GM23338 (cell line): ENCODE measurements around the gene C1QTNF9. TPM values are rescaled to one million over a fixed set of nuclear protein-coding genes. Genes with fewer than 3 reads are reported as not detected.
A peak's percentile ranks its signal among the peaks of the same experiment; 100 is the strongest.

Source experiments
- ATAC-seq: fragments of 200-7000 bp; cut with Tn5 transposase; 3 replicates; pipeline ENCODE4 v1.9.1; 2020
- DNase-seq: peaks from one replicate; pipeline ENCODE4 v3.0.0-alpha.2; 2015; ENCODE audit warnings: low spot score
- H2AFZ ChIP-seq: fragments of 200-600 bp; sonication (generic); 2 replicates; pipeline ENCODE4 v1.8.0; 2016; ENCODE audit warnings: antibody characterized with exemption, mild to moderate bottlenecking, moderate library complexity
- H3F3A ChIP-seq: fragments of 200-600 bp; sonication (generic); replicated peaks from 2 replicates; pipeline ENCODE4 v1.8.0; 2017; ENCODE audit warnings: antibody characterized with exemption, mixed run types, low read depth
- H3K27ac ChIP-seq: fragments of 200-600 bp; sonication (generic); 2 replicates; pipeline ENCODE4 v1.6.1; 2016; ENCODE audit warnings: low read depth
- H3K27me3 ChIP-seq: fragments of 200-600 bp; sonication (generic); 2 replicates; pipeline ENCODE4 v1.8.0; 2016; ENCODE audit warnings: mild to moderate bottlenecking, mixed run types, moderate library complexity; ENCODE audit not compliant: insufficient read depth
- H3K36me3 ChIP-seq: fragments of 200-600 bp; sonication (generic); 2 replicates; pipeline ENCODE4 v1.8.0; 2016; ENCODE audit warnings: mild to moderate bottlenecking; ENCODE audit not compliant: insufficient read depth
- H3K4me1 ChIP-seq: fragments of 200-600 bp; sonication (generic); 2 replicates; pipeline ENCODE4 v1.8.0; 2016; ENCODE audit warnings: mild to moderate bottlenecking, moderate library complexity; ENCODE audit not compliant: insufficient read depth
- H3K4me2 ChIP-seq: fragments of 200-600 bp; sonication (generic); 2 replicates; pipeline ENCODE4 v1.7.1; 2017; ENCODE audit warnings: mixed run types
- H3K4me3 ChIP-seq: fragments of 200-600 bp; sonication (generic); 2 replicates; pipeline ENCODE4 v1.6.1; 2016; ENCODE audit warnings: mixed run types
- H3K79me2 ChIP-seq: fragments of 200-600 bp; sonication (generic); replicated peaks from 2 replicates; pipeline ENCODE4 v1.8.0; 2017; ENCODE audit warnings: mild to moderate bottlenecking; ENCODE audit not compliant: insufficient read depth
- H3K9me2 ChIP-seq: fragments of 200-600 bp; sonication (generic); 2 replicates; pipeline ENCODE4 v1.8.0; 2017; ENCODE audit not compliant: insufficient read depth
- H4K20me1 ChIP-seq: fragments of 200-600 bp; sonication (generic); replicated peaks from 2 replicates; pipeline ENCODE4 v1.8.0; 2017; ENCODE audit warnings: mild to moderate bottlenecking; ENCODE audit not compliant: insufficient read depth
- H3K27ac Mint-ChIP-seq: 2 replicates; pipeline ENCODE4 v1.8.0; 2020; ENCODE audit warnings: inconsistent platforms, mild to moderate bottlenecking, moderate library complexity, mixed read lengths
- H3K27me3 Mint-ChIP-seq: 3 replicates; pipeline ENCODE4 v1.8.0; 2022; ENCODE audit warnings: low read depth, mild to moderate bottlenecking, moderate library complexity, mixed read lengths, inconsistent platforms; ENCODE audit not compliant: insufficient read depth, poor library complexity
- H3K36me3 Mint-ChIP-seq: 3 replicates; pipeline ENCODE4 v1.8.0; 2021; ENCODE audit warnings: low read depth, mild to moderate bottlenecking, inconsistent platforms, moderate library complexity, mixed read lengths
- H3K4me1 Mint-ChIP-seq: 3 replicates; pipeline ENCODE4 v1.8.0; 2020; ENCODE audit warnings: mild to moderate bottlenecking, inconsistent platforms, mixed read lengths
- H3K4me3 Mint-ChIP-seq: 3 replicates; pipeline ENCODE4 v1.8.0; 2021; ENCODE audit warnings: moderate library complexity, mild to moderate bottlenecking, inconsistent platforms, mixed read lengths
- H3K9me3 Mint-ChIP-seq: 3 replicates; pipeline ENCODE4 v1.8.0; 2020; ENCODE audit warnings: moderate library complexity, mild to moderate bottlenecking, inconsistent platforms, mixed read lengths
- CREB1 ChIP-seq: fragments of 250-450 bp; sonication (Bioruptor Pico); IDR thresholded peaks from 2 replicates; pipeline ENCODE4 v1.5.0; 2020; ENCODE audit warnings: low read depth, mild to moderate bottlenecking, moderate library complexity
- CTCF ChIP-seq, 2 experiments: fragments of 200-600 bp in 1 of 2; sonication (generic) in 1 of 2; conservative IDR thresholded peaks; 2 replicates each; pipeline versions ENCODE4 v1.5.1 to v1.6.1; 2016 to 2017; ENCODE audit warnings: antibody characterized with exemption in 2 of 2, low read depth in 2 of 2, mild to moderate bottlenecking in 2 of 2, moderate library complexity in 1 of 2
- ETS1 ChIP-seq: IDR thresholded peaks from 2 replicates; pipeline ENCODE4 v1.6.1; 2016; ENCODE audit warnings: antibody characterized with exemption
- EZH2 ChIP-seq: fragments of 200-600 bp; sonication (generic); IDR thresholded peaks from one replicate; pipeline ENCODE4 v1.8.0; 2017; ENCODE audit warnings: antibody characterized with exemption, mild to moderate bottlenecking, low read depth; ENCODE audit not compliant: unreplicated experiment
- EZH2phosphoT487 ChIP-seq: fragments of 200-600 bp; sonication (generic); IDR thresholded peaks from one replicate; pipeline ENCODE4 v1.8.1; 2018; ENCODE audit warnings: antibody characterized with exemption; ENCODE audit not compliant: unreplicated experiment
- JUNB ChIP-seq: IDR thresholded peaks from one replicate; pipeline ENCODE4 v1.6.1; 2016; ENCODE audit warnings: antibody characterized with exemption; ENCODE audit not compliant: unreplicated experiment
- NANOG ChIP-seq: IDR thresholded peaks from 2 replicates; pipeline ENCODE4 v1.6.1; 2016; ENCODE audit warnings: antibody characterized with exemption, borderline replicate concordance
- POLR2AphosphoS5 ChIP-seq: IDR thresholded peaks from 2 replicates; pipeline ENCODE4 v1.6.1; 2016; ENCODE audit warnings: antibody characterized with exemption, low read depth
- REST ChIP-seq: IDR thresholded peaks from one replicate; pipeline ENCODE4 v1.6.1; 2018; ENCODE audit warnings: antibody characterized with exemption; ENCODE audit not compliant: unreplicated experiment
- STAT1 ChIP-seq: IDR thresholded peaks from one replicate; pipeline ENCODE4 v1.6.1; 2016; ENCODE audit warnings: antibody characterized with exemption; ENCODE audit not compliant: unreplicated experiment
- ZNF114 ChIP-seq: fragments of 250-450 bp; sonication (Bioruptor Pico); IDR thresholded peaks from 2 replicates; pipeline ENCODE4 v1.5.0; 2020; ENCODE audit warnings: mild to moderate bottlenecking, moderate library complexity
- ZNF331 ChIP-seq: fragments of 250-450 bp; sonication (Bioruptor Pico); IDR thresholded peaks from 2 replicates; pipeline ENCODE4 v1.5.0; 2020; ENCODE audit warnings: low read depth, mild to moderate bottlenecking, moderate library complexity
- ZNF462 ChIP-seq: fragments of 250-450 bp; sonication (Bioruptor Pico); IDR thresholded peaks from 2 replicates; pipeline ENCODE4 v1.5.0; 2020; ENCODE audit warnings: mild to moderate bottlenecking, moderate library complexity
- polyA plus RNA-seq: library from polyadenylated mRNA; unstranded; fragments of >200 nt; fragmentation: Nextera tagmentation; extraction: Ambion mirVana; gene quantifications from 2 replicates; pipeline ENCODE4 v1.2.1, GENCODE V29; 2016
- total RNA-seq: library from RNA; depleted of rRNA; stranded (reverse); fragments of >200 nt; shearing (Covaris generic); gene quantifications from 2 replicates; pipeline ENCODE4 v1.2.3, GENCODE V29; 2014

The C1QTNF9 gene
- total and polyA plus RNA-seq, 2 experiments from 2014 or later = not detected

GRCh38 chr13:24284889-24285565 lies 24.4 kb upstream of the C1QTNF9 start:
- DNase-seq (no peak), ATAC-seq (no peak)
- H3K4me2 ChIP-seq = no peak overlapping the region

More at GRCh38 chr13:24284889-24285565, 24.4 kb upstream of the C1QTNF9 start:
- H3K9me2 ChIP-seq = no peaks in the 10 kb centered on the region
- H3K36me3 ChIP-seq = peaks cover 9% of the 10 kb centered on the region; the same call in 1 of the 2 replicates
- no peaks in the 10 kb centered on the region; the same call in 2 of the 3 replicates for H3K4me1 Mint-ChIP-seq
- peaks cover 23% of the 10 kb centered on the region for H3K36me3 Mint-ChIP-seq
- no peaks in the 10 kb centered on the region for H4K20me1 ChIP-seq
- H3K27ac ChIP-seq = no peak overlapping the region
- H2AFZ ChIP-seq = no peak overlapping the region
- no peaks in the 10 kb centered on the region for H3K9me3 Mint-ChIP-seq
- H3K4me1 ChIP-seq = no peaks in the 10 kb centered on the region
- no peak for TF ChIP-seq ZNF331 (CRISPR knock-in tag)
- no peak for TF ChIP-seq ZNF462 (CRISPR knock-in tag)
- no peak for TF ChIP-seq ETS1
- TF ChIP-seq REST = no peak
- no peak for TF ChIP-seq CREB1 (CRISPR knock-in tag)
- TF ChIP-seq STAT1 = no peak
- TF ChIP-seq JUNB = no peak
- no peak for TF ChIP-seq CTCF (conservative IDR thresholded peaks at IDR 0.05; ENCODE audit: low read depth in 2 of 2)
- TF ChIP-seq ZNF114 (CRISPR knock-in tag) = no peak
- no peak for TF ChIP-seq NANOG
- no peak for TF ChIP-seq POLR2AphosphoS5
- TF ChIP-seq EZH2phosphoT487 = no peak
- no peak for TF ChIP-seq EZH2
- no peaks in the 10 kb centered on the region for H3F3A ChIP-seq
- H3K27ac Mint-ChIP-seq = peak overlapping the region; percentile 59; the same call in 1 of the 2 replicates
- no peaks in the 10 kb centered on the region for H3K79me2 ChIP-seq
- H3K4me3 ChIP-seq = no peak overlapping the region
- H3K27me3 Mint-ChIP-seq = peaks cover 4% of the 10 kb centered on the region
- H3K27me3 ChIP-seq = no peaks in the 10 kb centered on the region
- no peak overlapping the region for H3K4me3 Mint-ChIP-seq
